MG63 (cell line): ENCODE measurements around the gene PLOD1. TPM values are rescaled to one million over a fixed set of nuclear protein-coding genes. Genes with fewer than 3 reads are reported as not detected.
"Not testable (repeated sequence)": the region's sequence is repeated elsewhere in the genome, so short reads cannot be mapped to it uniquely, and the experiment has no call there.

Source experiments
- DNase-seq: peaks from one replicate; pipeline ENCODE4 v3.0.0-alpha.2; 2020
- H3K27me3 ChIP-seq: fragments of 250-450 bp; sonication (Bioruptor Pico); 2 replicates; pipeline ENCODE4 v1.5.1; 2020; ENCODE audit warnings: mild to moderate bottlenecking, moderate library complexity
- H3K36me3 ChIP-seq: fragments of 250-450 bp; sonication (Bioruptor Pico); 2 replicates; pipeline ENCODE4 v1.5.1; 2020; ENCODE audit warnings: mild to moderate bottlenecking, moderate library complexity
- H3K4me3 ChIP-seq: fragments of 250-450 bp; sonication (Bioruptor Pico); 2 replicates; pipeline ENCODE4 v1.5.1; 2020; ENCODE audit warnings: mild to moderate bottlenecking, moderate library complexity
- H3K9me3 ChIP-seq: fragments of 250-450 bp; sonication (Bioruptor Pico); 2 replicates; pipeline ENCODE4 v1.5.1; 2020; ENCODE audit warnings: mild to moderate bottlenecking, moderate library complexity
- total RNA-seq: library from RNA; depleted of rRNA; stranded (reverse); fragments of >200 nt; shearing (Covaris generic); gene quantifications from 2 replicates; pipeline ENCODE4 v1.2.3, GENCODE V29; 2014; ENCODE audit warnings: low replicate concordance

PLOD1 gene
- total RNA-seq, 1 experiment from 2014 or later: 169 TPM

DNA sequence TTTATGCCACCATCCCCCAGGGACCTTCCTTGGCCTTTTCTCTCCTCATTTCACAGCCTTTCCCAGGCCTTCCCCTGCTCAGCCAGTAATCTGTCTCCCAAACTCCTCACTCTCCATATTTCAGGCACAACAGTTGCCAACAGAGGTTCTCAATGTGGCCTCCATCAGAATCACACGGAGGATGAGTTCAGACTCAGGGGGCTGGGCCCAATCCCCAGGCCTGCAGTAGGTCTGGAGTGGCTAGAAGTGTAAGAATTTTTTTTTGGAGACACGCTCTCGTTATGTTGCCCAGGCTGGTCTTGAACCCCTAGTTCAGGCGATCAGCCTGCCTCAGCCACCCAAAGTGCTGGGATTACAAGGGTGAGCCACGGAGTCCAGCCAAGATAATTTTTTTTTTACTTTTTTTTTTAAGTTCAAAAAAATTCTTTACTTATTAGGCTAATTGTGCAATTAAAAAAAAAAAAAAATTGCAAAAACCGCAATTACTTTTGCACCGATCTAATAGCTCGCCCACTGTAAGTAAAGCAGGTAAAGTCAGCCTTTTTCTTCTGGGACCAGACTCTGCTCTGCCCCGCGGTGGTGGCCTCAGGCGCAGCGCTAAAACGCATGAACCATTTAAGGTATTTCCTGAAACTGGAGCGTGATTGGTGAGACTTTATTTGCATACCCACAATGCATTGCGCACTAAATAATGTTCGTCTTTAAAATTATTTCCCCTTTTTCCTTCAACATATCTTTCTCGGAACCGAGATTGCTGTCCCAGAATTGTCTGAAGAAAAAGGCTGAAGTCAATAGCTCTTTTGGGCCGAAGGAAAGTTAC is 27.0 kb upstream of the PLOD1 start:
- Histone ChIP-seq H3K4me3 (peak overlapping the region; percentile 49), H3K36me3 (no peaks in the 10 kb centered on the region), H3K27me3 (no peaks in the 10 kb centered on the region), H3K9me3 (no peaks in the 10 kb centered on the region)
- peak; percentile 86 for DNase-seq

DNA sequence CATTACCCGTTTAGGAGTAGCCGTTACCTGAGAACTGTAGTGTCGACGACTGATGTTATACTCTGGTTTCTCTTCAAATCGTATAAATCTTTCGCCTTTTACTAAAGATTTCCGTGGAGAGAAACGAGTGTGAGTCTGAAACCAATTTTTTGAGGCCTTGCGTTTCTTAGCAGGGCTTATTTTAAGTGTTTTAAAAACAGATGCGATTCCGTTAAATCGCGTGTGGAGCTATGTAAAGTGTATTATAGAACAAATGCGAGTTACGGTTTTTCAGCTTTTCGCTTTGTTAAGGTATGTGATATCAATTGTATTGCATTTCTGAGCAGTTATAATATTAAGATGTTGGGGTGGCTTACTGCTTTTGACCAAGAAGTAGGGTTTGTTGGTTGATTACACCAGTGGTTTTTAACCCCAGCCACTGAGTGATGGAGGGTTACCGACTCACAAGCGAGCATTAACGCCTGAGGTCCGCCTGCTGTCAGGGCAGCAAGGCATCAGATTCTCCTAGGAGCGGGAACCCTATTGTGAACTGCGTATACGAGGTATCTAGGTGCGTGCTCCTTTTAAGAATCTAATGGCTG is 26.3 kb upstream of the PLOD1 start:
- peak overlapping the region; percentile 49 for H3K4me3 ChIP-seq
- H3K9me3 ChIP-seq: no peaks in the 10 kb centered on the region
- H3K27me3 ChIP-seq: no peaks in the 10 kb centered on the region
- no peaks in the 10 kb centered on the region for H3K36me3 ChIP-seq
- peak; percentile 91 for DNase-seq

DNA sequence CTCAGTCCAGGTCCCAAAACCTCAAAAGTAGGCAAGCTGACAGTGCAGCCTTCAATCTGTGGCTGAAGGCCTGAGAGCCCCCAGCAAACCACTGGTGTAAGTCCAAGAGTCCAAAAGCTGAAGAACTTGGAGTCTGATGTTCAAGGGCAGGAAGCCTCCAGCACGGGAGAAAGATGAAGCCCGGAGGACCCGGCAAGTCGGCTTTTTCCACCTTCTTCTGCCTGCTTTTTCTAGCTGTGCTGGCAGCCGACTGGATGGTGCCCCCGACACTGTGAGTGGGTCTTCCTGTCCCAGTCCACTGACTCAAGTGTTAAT is 23.6 kb upstream of the PLOD1 start:
- H3K36me3 ChIP-seq, DNase-seq, H3K4me3 ChIP-seq: not testable (repeated sequence)

DNA sequence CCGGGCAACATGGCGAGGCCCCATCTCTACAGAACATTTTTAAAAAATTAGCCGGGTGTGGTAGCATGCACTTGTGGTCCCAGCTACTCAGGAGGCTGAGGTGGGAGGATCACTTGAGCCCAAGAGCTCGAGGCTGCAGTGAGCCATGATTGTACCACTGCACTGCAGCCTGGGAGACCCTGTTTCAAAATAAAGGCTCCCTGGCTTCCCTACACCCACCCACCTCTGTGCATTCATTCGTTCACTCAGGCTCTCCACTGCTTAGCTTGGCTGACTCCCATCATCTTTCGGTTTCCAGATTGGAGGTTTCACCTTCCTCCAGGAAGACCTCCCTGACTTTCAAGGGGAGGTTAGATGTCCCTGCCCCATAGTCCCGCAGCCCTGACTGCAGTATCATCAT is 22.5 kb upstream of the PLOD1 start:
- DNase-seq: no peak
- no peaks in the 10 kb centered on the region for H3K9me3 ChIP-seq
- no peaks in the 10 kb centered on the region for H3K27me3 ChIP-seq

More for the DNA sequence above, 23.6 kb upstream of the PLOD1 start:
- H3K27me3 ChIP-seq, H3K9me3 ChIP-seq: not testable (repeated sequence)

DNA sequence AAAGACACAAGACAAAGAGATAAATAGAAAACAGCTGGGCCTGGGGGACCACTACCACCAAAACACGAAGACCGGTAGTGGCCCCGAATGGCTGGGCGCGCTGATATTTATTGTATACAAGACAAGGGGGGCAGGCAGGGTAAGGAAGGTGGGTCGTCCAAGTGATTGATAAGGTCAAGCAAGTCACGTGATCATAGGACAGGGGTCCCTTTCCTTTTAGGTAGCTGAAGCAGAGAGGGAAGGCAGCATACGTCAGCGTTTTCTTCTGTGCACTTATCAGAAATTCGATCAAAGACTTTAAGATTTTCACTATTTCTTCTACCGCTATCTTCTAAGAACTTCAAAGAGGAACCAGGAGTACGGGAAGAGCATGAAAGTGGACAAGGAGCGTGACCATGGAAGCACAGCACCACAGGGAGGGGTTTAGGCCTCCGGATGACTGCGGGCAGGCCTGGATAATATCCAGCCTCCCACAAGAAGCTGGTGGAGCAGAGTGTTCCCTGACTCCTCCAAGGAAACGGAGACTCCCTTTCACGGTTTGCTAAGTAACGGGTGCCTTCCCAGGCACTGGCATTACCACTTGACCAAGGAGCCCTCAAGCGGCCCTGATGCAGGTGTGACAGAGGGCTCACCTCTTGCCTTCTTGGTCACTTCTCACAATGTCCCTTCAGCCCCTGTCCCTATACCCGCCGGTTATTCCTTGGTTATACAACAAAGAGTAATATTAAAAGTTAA is 21.9 kb upstream of the PLOD1 start:
- H3K9me3 ChIP-seq, DNase-seq, H3K4me3 ChIP-seq, H3K36me3 ChIP-seq, H3K27me3 ChIP-seq: not testable (repeated sequence)

More for the DNA sequence above, 22.5 kb upstream of the PLOD1 start:
- H3K4me3 ChIP-seq: no peak overlapping the region
- no peaks in the 10 kb centered on the region for H3K36me3 ChIP-seq

DNA sequence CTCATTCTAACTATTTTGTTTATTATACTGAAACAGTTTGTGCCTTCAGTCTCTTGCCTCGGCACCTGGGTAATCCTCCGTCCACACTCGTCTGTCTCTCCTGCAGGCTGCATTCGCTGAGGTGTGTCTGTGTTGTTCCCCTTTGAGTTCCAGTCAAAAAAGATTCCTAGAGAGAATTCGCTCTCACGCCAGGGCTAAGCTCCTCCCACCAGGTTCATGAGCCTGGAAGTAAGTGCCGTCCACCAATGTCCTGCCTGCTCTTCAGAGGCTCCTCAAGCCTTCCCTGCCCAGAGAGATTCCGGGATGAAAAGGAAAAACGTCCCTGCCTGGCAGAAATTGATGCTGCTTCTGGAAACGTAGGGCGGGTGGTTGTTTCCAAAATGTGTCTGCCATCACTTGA is 21.2 kb upstream of the PLOD1 start:
- Histone ChIP-seq H3K9me3 (no peaks in the 10 kb centered on the region), H3K27me3 (no peaks in the 10 kb centered on the region), H3K4me3 (no peak overlapping the region), H3K36me3 (peaks cover 3% of the 10 kb centered on the region)
- DNase-seq: no peak

DNA sequence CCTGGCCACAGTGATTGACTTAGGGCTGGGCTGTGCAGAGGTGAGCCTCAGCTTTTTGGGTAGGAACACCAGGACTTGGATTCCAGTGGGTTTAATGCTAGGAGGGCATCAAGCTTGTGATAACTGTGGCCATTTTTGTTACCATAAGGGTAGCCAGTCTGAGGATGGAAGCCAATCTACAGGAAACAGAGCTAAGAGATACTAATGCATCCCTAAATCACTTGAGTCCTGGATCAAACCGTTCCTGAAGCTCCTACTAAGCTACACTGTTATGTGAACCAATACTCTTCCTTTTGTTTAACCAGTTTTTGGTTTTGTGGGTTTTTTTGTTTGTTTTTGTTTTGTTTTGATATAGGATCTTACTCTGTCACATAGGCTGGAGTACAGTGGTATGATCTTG is 20.5 kb upstream of the PLOD1 start:
- Histone ChIP-seq H3K36me3 (peaks cover 8% of the 10 kb centered on the region), H3K27me3 (no peaks in the 10 kb centered on the region), H3K9me3 (no peaks in the 10 kb centered on the region), H3K4me3 (no peak overlapping the region)
- no peak for DNase-seq

DNA sequence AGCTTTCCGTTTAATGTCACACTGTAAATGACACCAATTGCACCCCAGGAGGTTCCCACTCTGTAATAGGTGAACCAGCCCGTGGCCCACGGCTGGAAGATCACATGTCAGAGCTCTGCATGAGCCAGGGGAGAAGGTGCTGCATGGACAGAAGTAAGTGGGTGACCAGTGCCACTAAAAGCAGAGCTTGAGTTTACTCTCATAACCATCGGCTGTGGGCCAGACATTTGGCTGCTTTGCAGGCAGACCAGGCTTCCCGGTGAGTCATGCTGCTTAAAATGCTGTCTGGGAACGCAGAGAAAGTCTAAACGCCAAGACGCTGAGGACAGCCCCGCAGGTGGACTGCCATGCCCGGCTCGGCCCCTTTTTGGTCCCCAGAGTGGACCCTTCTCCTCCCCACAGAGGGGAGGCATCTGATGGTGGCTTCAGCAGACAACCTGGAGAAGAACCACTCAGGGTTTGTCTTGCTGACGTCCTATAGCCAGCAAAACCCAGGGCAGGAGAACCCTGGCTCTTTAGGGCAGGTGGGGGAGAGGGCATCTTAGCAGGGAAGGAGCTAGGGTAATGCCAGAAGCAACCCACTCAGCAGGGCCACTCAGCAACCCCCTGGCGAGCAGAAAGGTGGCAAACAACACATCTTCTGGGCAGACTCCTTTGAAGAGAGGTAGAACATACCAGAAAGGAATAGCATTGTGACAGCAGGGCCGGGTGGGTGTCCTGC is 15.6 kb upstream of the PLOD1 start:
- no peak overlapping the region for H3K4me3 ChIP-seq
- H3K27me3 ChIP-seq: no peaks in the 10 kb centered on the region
- H3K9me3 ChIP-seq: no peaks in the 10 kb centered on the region
- H3K36me3 ChIP-seq: peaks cover 46% of the 10 kb centered on the region
- DNase-seq: peak; percentile 87

DNA sequence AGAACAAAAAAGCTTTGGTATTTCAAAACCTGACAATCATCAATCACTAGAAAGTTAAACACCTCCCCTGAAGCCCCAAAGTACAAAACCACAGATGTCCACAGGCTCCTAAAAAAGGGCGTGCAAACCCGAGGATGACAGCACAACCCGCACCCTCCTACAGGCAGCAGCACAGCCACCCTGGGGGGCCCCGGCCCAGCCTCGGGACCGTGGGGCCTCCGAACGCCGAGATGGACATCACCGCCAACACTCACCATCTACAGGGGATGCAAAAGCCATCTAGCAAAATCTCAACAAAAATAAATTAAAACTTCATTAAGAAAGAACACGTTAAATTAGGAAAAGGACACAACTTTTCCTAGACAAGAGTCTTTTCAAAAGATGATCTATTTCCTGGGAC is 14.9 kb upstream of the PLOD1 start:
- DNase-seq: no peak
- Histone ChIP-seq H3K27me3 (no peaks in the 10 kb centered on the region), H3K4me3 (no peak overlapping the region), H3K9me3 (no peaks in the 10 kb centered on the region), H3K36me3 (peaks cover 48% of the 10 kb centered on the region)

DNA sequence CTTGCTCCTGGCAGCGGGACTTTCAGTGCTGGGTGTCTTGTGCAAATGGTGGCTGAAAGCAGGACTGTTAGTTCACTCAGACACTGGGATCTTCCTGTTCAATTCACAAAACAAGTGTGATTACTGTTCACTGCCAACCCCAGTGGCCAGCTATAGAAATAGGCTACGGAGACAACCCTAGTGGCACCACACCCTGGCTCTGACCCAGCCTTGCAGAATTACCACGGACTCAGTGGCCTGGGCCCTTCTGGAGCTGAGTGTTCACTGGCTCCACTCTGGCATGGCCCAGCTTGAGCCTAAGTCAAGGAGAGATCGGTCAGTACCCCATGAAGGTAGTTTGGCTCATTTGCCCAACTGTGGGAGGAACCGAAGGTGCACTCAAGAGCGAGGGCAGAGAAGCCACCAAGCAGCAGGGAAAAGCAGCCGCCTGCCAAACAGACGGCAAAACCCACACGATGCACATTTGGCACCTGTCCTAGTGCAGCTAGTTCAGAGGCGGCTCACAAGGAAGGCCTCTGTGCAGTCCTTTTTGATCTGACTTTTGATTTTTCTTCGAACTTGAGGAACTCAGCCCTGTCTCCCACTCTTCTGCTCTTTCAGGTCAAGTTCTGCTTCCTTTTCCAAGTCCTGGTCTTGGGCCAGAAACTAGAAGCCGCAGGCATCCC is 14.1 kb upstream of the PLOD1 start:
- Histone ChIP-seq H3K27me3 (no peaks in the 10 kb centered on the region), H3K9me3 (no peaks in the 10 kb centered on the region), H3K36me3 (peaks cover 51% of the 10 kb centered on the region), H3K4me3 (no peak overlapping the region)
- no peak for DNase-seq

DNA sequence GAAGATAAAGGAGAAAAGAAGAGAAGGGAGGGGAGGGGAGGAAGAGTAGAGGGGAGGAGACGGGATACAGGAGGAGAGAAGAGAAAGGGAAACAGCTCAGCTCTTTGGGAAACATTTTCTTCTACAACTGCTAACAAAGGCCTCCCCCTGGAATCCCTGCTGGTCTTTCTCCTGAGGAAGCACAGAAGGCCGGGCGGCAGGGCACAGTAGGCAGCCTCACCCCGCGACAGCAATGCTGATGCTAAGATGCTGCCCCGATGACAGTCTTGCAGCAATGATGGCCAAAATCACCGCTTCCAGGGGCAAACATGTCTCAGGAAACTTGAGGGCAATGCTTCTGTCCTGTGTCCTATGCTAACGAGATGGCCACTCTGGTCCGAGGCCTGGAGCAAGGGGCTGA is 13.5 kb upstream of the PLOD1 start:
- peaks cover 51% of the 10 kb centered on the region for H3K36me3 ChIP-seq
- no peaks in the 10 kb centered on the region for H3K9me3 ChIP-seq
- no peak for DNase-seq
- H3K27me3 ChIP-seq: no peaks in the 10 kb centered on the region
- no peak overlapping the region for H3K4me3 ChIP-seq

DNA sequence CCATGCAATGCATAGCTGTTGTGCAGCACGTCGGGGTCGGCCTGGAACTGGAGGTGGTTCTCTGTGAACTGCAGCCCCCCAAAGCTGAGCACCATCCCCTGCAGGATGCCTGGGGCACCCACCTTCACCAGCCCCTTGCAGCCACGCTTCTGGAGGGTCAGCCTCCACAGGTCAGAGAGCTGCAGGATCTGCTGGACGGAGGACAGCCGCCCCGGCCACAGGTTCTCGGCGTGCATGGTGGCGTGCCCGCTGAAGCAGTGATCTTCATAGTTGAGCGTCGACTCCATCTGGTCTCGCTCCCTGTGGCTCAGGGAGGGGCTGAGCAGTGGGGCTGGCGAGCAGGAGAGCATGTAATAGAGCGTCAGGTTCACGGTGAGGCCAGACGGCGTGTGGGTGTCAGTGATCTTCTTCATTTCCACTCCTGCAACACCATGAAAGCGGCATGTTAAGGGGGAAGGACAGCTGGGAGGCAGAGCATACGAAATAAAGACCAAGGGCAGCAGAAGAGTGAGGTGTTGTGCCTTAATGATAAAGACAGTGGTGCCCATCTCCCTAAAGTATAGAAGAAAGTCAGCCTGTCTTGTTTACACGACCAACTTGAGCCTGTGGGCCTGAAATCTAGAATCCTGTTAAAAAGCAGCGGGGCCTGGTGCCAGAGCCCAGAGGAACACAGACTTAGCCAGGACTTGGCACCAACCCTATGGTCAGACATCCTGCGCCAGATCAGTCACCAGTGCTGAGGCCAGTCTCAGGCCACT is 11.3 kb upstream of the PLOD1 start:
- Histone ChIP-seq H3K9me3 (no peaks in the 10 kb centered on the region), H3K36me3 (peaks cover 49% of the 10 kb centered on the region), H3K4me3 (no peak overlapping the region), H3K27me3 (no peaks in the 10 kb centered on the region)
- DNase-seq: no peak

DNA sequence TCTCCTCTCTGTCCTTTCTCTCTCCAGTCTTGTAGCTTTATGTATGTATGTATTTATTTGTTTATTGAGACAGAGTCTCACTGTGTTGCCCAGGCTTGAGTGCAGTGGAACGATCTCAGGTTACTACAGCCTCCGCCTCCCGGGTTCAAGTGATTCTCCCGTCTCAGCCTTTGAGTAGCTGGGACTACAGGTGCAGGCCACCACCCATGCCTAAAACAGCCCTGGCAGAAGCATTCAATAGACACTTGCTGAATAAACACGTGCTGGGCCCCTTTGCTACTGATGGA is 10.7 kb upstream of the PLOD1 start:
- DNase-seq: no peak
- Histone ChIP-seq H3K4me3 (no peak overlapping the region), H3K9me3 (no peaks in the 10 kb centered on the region), H3K36me3 (peaks cover 44% of the 10 kb centered on the region), H3K27me3 (no peaks in the 10 kb centered on the region)

DNA sequence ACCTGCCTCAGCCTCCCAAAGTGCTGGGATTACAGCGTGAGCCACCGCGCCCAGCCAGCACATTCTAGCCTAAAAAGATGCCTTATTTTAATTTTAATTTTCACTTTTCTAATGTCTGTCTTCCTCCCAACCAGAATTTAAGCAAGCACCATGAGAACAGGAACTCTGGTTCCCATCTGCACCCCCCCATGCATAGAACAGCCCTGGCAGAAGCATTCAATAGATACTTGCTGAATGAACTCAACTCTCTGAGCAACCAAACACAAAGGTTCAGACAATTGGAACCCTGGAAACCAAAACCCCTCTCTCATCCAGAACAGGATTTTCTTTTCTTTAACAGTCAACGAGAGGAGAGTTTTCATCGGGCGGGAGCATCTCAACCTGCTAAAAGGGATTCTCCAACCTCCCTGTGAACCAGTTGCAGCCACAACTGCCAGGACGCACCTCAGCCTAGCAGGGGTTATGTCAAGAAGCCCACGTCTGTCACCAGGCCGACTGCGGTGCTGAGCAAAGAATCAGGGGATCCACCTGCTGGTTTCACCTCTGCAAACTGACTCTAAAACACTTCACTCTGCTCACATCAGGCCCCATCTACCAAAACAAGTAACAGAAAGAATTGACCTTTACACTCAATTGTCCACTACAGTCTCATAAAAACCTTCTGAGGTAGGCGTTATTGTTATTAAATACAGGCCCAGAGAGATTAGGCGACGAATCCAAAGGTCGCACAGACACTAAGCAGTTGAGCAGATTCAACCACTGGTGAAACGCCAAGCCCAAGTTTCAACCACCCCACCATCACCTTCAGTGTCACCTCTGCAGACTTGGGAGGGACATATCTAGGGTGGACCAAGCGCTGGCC is 10.0 kb upstream of the PLOD1 start:
- Histone ChIP-seq H3K27me3 (no peaks in the 10 kb centered on the region), H3K4me3 (peak overlapping the region; percentile 52), H3K36me3 (peaks cover 38% of the 10 kb centered on the region), H3K9me3 (no peaks in the 10 kb centered on the region)
- DNase-seq: no peak

DNA sequence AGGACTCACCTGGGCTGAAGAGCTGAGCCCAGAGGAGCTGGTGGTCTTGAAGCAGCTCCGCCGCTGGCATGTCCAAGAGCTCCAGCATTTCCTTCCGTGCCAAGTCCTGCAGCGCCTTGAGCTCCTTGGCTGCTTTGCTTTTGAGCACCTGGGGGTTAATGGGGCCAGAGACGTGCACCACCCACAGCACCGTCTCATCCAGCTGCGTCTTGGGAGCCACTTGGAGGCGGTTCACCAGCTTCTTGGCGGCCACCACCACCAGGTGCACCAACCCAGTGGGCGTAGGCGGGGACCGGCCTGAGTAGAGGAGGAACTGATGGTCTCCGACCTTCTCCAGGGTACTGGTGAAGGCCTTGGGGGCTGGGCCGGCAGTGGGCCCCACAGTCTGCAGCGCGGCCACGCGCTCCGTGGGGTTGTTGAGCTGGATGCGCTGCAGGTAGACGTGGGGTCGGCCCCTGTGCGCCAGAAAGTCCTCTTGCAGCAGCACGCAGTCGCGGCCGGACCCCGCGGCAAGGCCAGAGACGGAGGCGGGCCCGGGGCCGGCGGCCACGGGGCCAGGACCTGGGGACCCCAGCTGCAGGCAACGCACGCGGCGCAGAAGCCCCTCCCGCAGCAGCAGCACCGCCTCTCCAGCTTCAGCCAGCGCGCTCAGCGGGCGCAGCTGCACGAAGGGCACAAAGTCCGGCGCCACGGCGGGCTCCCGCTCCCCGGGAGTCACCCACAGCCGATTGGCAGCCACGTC is 9.2 kb upstream of the PLOD1 start:
- Histone ChIP-seq H3K4me3 (peak overlapping the region; percentile 52), H3K36me3 (peaks cover 30% of the 10 kb centered on the region)
- not testable (repeated sequence) for DNase-seq, H3K27me3 ChIP-seq, H3K9me3 ChIP-seq
